ENCODE results near the gene STRN3.

STRN3 gene

DNA sequence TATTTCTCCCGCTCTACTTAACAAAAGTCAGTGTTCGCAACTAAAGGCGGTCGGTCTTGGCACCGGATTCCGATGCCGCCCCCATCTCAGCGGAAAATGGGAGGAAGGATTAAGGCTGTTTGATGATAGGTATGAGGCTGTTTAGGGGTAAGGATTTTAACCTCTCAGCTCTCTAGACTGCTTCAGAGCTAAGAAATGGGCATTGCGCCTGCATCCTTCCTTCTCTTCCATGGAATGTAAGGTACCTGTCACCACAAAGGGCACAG, 150.5 kb downstream of the STRN3 start:
- Mint-ChIP-seq H3K9me3 (no peaks in the 10 kb centered on the region), H3K4me1 (ENCODE audit: low read depth) (peaks cover 4% of the 10 kb centered on the region), H3K27me3 (ENCODE audit: low read depth) (peaks cover 59% of the 10 kb centered on the region), H3K27ac (no peak overlapping the region), H3K4me3 (peak overlapping the region; percentile 49), H3K36me3 (ENCODE audit: low read depth) (peaks cover 1% of the 10 kb centered on the region)

DNA sequence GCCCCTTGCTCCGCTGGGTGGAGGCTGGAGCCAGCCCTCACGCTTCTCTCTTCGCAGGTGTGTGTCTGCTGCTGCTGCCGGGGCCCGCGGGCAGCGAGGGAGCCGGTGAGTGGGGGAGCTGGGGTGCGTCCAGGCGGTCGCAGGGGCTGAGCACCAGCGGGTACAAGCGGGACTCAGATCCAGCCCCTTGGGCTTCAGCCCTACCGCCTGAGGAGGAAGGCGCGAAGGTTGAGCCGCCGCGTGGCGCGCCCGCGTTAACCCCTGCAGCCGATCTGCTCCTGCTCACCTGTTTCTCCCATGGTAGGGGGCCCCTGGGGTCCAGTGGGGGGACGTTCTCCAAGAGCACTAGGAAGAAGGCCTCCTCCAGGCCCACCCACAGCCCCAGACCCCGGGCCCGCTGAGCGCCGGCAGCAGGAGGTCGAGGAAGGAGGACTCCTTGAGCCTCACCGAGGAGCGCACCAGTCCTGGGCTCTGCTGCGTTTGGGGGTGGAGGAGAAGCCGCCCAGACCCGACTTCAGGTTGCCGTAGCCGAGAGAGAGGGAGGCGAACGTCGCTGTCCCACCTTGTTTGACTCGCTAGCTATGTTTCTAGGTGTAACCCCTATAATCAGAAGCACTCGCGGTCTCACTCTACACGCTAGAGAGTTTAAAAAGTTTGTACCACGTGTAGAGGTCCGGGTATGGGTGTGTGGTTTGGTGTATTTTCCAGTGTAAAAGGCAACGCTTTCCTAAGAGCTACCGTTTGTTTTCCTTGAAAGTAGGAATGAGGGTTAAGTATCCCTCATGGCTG, 151.0 kb downstream of the STRN3 start:
- Mint-ChIP-seq H3K27ac (no peak overlapping the region), H3K36me3 (ENCODE audit: low read depth) (peaks cover 1% of the 10 kb centered on the region), H3K9me3 (no peaks in the 10 kb centered on the region), H3K27me3 (ENCODE audit: low read depth) (peaks cover 60% of the 10 kb centered on the region), H3K4me1 (ENCODE audit: low read depth) (peaks cover 4% of the 10 kb centered on the region), H3K4me3 (peak overlapping the region; percentile 79)

DNA sequence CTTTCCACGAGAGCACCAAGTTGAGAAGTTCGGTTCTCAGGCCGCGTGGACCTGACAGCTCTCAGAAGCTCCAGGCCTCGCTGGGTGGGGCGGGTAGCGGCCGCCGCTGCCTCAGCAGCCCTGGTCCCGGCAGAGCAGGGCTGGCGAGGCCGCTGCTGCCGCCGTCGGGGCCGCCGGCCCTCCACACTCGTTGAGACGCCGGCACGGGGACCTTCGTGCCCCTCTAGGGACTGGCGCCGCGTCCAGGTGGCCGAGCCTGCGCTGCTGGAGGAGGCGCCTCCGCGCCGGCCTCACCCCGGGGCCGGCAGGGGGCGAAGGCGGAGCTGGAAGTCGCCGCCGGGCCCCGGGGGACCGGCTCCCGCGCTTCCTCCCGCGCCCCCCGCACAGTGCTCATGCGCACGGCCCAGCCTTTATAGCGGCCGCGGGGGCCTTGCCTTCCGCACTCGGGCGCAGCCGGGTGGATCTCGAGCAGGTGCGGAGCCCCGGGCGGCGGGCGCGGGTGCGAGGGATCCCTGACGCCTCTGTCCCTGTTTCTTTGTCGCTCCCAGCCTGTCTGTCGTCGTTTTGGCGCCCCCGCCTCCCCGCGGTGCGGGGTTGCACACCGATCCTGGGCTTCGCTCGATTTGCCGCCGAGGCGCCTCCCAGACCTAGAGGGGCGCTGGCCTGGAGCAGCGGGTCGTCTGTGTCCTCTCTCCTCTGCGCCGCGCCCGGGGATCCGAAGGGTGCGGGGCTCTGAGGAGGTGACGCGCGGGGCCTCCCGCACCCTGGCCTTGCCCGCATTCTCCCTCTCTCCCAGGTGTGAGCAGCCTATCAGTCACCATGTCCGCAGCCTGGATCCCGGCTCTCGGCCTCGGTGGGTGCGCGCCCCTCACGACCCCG, 151.8 kb downstream of the STRN3 start, which contains the start of gene COCH:
Gene COCH (plus strand): TSS at position 440 of the 879 bp plus-strand sequence. CDS start 380 bp downstream, at position 820.
- Mint-ChIP-seq H3K27ac (no peak within 1 kb of the TSS), H3K36me3 (ENCODE audit: low read depth) (peaks cover 1% of the 10 kb centered on the region), H3K9me3 (no peaks in the 10 kb centered on the region), H3K4me1 (ENCODE audit: low read depth) (peaks cover 4% of the 10 kb centered on the region), H3K4me3 (peak within 1 kb of the TSS; percentile 79), H3K27me3 (ENCODE audit: low read depth) (peaks cover 67% of the 10 kb centered on the region)

DNA sequence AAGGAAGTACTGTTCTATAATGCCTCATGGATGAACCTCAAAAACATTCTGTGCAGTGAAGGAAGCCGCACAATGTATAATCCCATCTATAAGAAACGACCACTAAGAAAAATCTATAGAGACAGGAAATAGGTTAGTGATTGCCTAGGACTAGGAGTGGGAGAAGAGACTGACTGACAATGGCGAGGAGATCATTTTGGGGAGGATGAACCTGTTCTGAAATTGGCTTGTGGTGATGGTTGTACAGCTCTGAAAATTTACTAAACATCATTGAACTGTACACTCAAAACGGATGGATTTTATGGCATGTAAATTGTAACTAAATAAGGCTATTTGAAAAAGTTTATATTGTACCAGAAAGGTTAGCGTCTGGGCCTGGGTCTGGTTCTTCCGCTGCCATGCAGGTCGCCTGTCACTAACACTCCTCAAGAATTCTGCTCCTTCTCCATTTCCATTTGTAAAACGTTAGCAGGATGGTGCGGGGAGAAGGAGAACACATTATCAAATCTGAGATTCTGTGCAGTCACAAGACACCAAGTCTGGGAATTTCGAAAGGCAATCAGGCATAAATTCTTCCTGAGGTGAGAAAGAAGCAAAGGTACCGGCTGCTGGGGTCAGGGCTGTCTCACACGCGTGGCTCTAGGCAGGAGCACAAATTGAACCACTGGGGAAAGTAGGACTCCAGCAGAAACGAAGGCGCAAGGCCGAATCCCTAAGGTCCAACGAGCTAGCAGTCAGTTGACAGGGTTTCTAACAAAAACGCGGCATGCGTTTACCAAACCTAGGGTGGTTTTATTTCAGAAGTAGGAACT, 152.7 kb downstream of the STRN3 start:
- peaks cover 68% of the 10 kb centered on the region for H3K27me3 Mint-ChIP-seq (ENCODE audit: low read depth)
- H3K27ac Mint-ChIP-seq = no peak overlapping the region

DNA sequence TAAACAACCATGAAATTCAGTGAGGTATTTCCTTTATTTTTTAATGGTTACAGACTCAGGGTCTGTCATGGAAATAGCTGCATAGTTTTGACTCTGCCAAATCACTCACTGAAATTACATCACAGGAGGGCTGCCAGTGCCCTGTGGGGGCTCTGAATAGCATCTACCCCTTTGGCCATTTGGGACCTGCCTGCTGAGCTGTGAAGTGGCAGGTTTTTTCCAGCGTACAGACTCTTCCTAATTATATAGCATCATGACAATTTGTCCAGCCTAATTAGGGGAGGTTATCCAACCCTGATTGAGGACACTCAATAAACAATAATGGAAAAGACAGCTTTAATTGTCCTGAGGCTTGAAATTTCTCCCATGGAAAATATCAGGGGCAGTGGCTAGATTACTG, 153.6 kb downstream of the STRN3 start:
- Mint-ChIP-seq H3K36me3 (ENCODE audit: low read depth) (peaks cover 1% of the 10 kb centered on the region), H3K9me3 (no peaks in the 10 kb centered on the region), H3K27me3 (ENCODE audit: low read depth) (peaks cover 59% of the 10 kb centered on the region)

More for the DNA sequence above, 152.7 kb downstream of the STRN3 start:
- peak overlapping the region; percentile 48 for H3K4me3 Mint-ChIP-seq
- peaks cover 4% of the 10 kb centered on the region for H3K4me1 Mint-ChIP-seq (ENCODE audit: low read depth)
- peaks cover 1% of the 10 kb centered on the region for H3K36me3 Mint-ChIP-seq (ENCODE audit: low read depth)
- no peaks in the 10 kb centered on the region for H3K9me3 Mint-ChIP-seq

DNA sequence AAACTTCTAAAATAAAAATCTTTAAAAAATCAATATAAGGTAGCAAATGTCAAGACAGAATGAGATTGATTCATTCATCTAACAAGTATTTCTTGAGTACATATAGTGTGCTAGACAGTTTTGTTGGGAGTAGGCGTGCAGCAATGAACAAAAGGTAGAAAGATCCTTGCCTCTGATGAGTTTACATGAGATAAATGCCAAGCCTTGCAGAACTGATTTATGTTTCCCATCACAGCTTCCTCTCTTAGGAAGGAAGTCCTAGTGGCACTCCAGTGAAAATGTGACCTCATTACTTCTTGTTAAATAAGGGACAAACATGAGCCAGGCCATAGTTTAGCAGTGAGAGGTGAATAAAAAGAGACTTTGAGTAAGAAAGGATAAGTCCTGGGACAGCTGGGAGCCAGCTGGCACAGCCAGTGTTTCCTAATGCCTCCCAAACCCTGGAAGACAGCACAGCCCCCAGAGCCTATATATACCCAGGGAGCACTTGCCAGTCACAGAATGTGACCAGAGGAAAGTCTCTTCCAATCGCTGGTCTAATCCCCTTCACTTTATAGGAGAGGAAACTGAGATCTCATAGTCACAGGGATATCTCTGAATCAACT, 156.5 kb downstream of the STRN3 start:
- no peak overlapping the region for H3K4me3 Mint-ChIP-seq
- peaks cover 45% of the 10 kb centered on the region for H3K27me3 Mint-ChIP-seq (ENCODE audit: low read depth)
- peaks cover 1% of the 10 kb centered on the region for H3K36me3 Mint-ChIP-seq (ENCODE audit: low read depth)
- no peaks in the 10 kb centered on the region for H3K9me3 Mint-ChIP-seq
- H3K27ac Mint-ChIP-seq = no peak overlapping the region
- no peaks in the 10 kb centered on the region for H3K4me1 Mint-ChIP-seq (ENCODE audit: low read depth)

More for the DNA sequence above, 153.6 kb downstream of the STRN3 start:
- peaks cover 4% of the 10 kb centered on the region for H3K4me1 Mint-ChIP-seq (ENCODE audit: low read depth)
- H3K4me3 Mint-ChIP-seq = no peak overlapping the region
- H3K27ac Mint-ChIP-seq = no peak overlapping the region

DNA sequence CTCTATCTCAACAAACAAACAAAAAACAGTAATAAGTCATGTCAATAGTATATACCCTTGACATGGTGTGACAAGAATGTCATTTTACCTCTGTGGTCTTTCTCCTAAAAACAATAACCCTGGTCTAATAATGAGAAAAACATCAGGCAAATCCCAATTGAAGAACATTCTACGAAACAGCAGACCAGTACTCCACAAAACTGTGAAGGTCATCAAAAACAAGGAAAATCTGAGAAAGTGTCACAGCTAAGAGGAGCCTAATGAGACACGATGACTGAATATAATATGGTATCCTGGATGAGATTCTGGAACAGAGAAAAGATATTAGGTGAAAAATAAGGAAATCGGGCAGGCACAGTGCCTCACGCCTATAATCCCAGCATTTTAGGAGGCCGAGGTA, 157.4 kb downstream of the STRN3 start:
- H3K27ac Mint-ChIP-seq = no peak overlapping the region
- no peak overlapping the region for H3K4me3 Mint-ChIP-seq
- H3K9me3 Mint-ChIP-seq = no peaks in the 10 kb centered on the region

DNA sequence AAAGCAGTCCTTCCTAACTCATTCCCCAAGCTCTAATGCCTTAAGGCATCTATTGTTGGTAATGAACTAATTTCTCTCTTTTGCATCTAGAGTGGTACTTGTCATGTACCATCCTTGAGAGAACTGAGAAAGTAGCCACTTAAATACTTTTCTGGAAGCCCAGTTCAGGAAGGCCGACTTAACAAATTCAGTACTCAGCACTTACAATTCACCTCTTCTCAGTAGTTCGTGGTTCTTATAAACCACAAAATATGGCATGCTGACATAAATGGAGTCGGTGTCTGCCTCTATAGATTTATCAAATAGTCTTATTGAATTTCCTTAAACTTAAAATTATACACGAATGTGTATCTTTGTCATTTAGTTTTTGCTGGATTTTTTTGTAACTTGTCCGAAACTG, 161.2 kb downstream of the STRN3 start:
- H3K9me3 Mint-ChIP-seq = no peaks in the 10 kb centered on the region
- no peak overlapping the region for H3K27ac Mint-ChIP-seq
- peaks cover 50% of the 10 kb centered on the region for H3K27me3 Mint-ChIP-seq (ENCODE audit: low read depth)
- H3K36me3 Mint-ChIP-seq (ENCODE audit: low read depth) = no peaks in the 10 kb centered on the region
- H3K4me1 Mint-ChIP-seq (ENCODE audit: low read depth) = peaks cover 3% of the 10 kb centered on the region
- no peak overlapping the region for H3K4me3 Mint-ChIP-seq

More for the DNA sequence above, 157.4 kb downstream of the STRN3 start:
- H3K27me3 Mint-ChIP-seq (ENCODE audit: low read depth) = peaks cover 49% of the 10 kb centered on the region
- H3K36me3 Mint-ChIP-seq (ENCODE audit: low read depth) = peaks cover 1% of the 10 kb centered on the region
- no peaks in the 10 kb centered on the region for H3K4me1 Mint-ChIP-seq (ENCODE audit: low read depth)

DNA sequence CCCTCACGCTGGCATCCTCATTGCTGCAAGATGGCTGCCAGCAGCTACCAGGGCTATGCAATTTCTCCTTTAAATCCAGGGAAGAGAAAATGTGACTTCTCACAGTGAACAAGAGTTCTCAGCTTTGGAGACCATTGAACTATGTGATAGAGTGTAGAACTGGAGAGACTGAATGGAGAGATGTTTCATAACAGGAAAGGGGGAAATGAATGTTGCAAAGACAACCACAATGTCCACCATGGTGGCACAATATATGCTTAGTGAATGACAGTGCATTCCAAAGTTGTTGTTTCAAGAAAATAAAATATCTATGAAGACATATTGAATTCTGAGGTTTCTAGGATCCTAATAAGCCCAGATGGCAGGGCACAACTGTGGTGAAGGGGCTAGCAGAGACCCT, 165.0 kb downstream of the STRN3 start:
- Mint-ChIP-seq H3K9me3 (no peaks in the 10 kb centered on the region), H3K27ac (no peak overlapping the region), H3K27me3 (ENCODE audit: low read depth) (peaks cover 45% of the 10 kb centered on the region), H3K36me3 (ENCODE audit: low read depth) (no peaks in the 10 kb centered on the region), H3K4me1 (ENCODE audit: low read depth) (peaks cover 3% of the 10 kb centered on the region), H3K4me3 (no peak overlapping the region)

DNA sequence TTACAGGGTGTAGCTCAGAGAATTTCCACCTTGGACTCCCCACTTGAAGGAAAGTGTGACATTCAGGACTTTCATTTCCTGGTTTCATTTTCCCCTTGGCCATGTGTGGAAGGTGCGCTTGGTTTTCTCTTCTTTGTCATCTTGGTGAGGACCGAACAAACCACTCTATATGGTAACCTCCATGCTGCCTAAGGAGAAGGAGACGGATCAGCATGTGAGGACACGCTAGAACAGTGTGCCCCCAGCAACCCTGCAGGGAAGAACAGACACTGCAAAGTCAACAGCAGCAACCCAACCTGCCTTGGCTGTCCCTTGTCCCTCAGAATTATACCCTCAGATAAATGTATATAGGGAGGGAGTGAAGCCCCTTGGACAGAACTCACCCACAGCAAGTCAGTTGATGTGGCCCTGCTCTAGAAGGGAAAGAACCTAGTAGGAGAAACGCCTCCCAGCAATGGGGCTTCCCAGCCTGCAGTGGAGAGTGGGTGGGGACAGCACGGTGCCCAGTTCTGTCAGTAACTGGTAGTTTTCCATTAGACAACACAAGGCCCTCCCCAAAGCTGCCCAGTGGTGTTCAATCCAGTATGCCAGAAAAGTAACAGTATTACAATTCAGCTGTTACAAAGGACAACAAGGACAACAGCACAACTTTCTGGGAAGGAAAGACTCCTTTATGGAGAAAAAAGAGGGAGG, 170.7 kb downstream of the STRN3 start:
- peaks cover 2% of the 10 kb centered on the region for H3K4me1 Mint-ChIP-seq (ENCODE audit: low read depth)
- H3K27ac Mint-ChIP-seq = no peak overlapping the region
- H3K36me3 Mint-ChIP-seq (ENCODE audit: low read depth) = no peaks in the 10 kb centered on the region
- H3K9me3 Mint-ChIP-seq = no peaks in the 10 kb centered on the region
- H3K4me3 Mint-ChIP-seq = no peak overlapping the region
- H3K27me3 Mint-ChIP-seq (ENCODE audit: low read depth) = peaks cover 9% of the 10 kb centered on the region

DNA sequence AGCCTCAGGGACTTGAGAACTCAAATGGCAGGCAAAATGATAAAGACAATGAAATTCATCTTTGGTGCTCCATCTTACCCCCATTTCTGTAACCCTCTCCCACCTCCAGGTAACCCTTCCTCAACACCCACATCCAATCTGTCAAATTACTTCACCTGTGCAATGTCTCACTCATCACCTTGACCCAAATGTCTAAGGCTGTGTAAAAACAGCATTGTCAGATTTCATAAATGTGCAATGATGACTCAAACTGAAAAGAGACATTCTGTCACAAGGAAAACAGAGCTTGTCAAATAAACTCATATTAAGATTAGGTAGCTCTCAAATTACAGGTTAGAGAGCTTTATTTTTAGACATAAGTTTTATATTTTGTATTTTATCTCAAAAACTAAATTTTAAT, 171.7 kb downstream of the STRN3 start:
- Mint-ChIP-seq H3K27ac (no peak overlapping the region), H3K4me3 (no peak overlapping the region), H3K36me3 (ENCODE audit: low read depth) (no peaks in the 10 kb centered on the region), H3K27me3 (ENCODE audit: low read depth) (peaks cover 8% of the 10 kb centered on the region), H3K4me1 (ENCODE audit: low read depth) (peaks cover 2% of the 10 kb centered on the region), H3K9me3 (no peaks in the 10 kb centered on the region)

DNA sequence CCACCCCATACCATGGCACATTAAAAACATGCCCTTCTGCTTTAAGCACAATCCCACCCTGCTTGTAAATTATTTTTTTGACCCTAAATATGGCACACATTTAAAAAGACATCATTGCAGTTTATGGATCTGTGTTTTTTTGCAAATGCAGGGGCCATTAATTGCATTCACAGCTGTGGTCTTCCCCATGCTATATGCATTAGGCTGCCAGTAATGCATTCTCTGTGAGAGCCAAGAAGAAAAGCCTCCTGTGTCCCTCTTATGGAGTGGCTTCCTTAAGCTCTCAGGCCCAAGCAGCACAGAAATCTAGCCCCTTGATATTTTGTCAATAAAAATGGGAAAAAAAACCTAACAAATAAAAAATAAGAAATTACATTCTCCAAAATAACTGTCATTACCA, 172.2 kb downstream of the STRN3 start:
- H3K4me3 Mint-ChIP-seq = no peak overlapping the region
- H3K27me3 Mint-ChIP-seq (ENCODE audit: low read depth) = peaks cover 13% of the 10 kb centered on the region
- peaks cover 2% of the 10 kb centered on the region for H3K4me1 Mint-ChIP-seq (ENCODE audit: low read depth)
- H3K9me3 Mint-ChIP-seq = no peaks in the 10 kb centered on the region
- H3K27ac Mint-ChIP-seq = no peak overlapping the region
- no peaks in the 10 kb centered on the region for H3K36me3 Mint-ChIP-seq (ENCODE audit: low read depth)

DNA sequence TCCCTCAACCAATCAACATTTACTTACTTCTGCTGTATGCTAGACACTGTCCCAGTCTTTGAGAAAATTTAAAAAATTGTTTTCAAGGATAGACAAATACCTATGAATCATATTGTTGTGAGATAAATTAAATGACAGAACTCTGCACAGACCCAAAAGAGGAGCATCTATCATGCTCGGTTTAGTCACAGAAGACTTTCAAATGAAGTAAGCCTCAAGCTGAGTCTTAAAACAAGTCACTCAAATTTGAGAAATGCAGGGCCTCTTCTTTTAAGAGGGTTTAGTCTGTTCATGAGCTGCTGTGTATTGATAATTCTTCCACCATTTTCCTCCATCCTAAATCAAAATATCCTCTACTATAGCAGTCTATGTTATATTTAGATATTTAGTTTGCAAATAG, 176.2 kb downstream of the STRN3 start:
- H3K4me3 Mint-ChIP-seq = no peak overlapping the region
- no peaks in the 10 kb centered on the region for H3K36me3 Mint-ChIP-seq (ENCODE audit: low read depth)
- H3K27ac Mint-ChIP-seq = no peak overlapping the region
- H3K9me3 Mint-ChIP-seq = no peaks in the 10 kb centered on the region
- H3K4me1 Mint-ChIP-seq (ENCODE audit: low read depth) = peaks cover 2% of the 10 kb centered on the region
- peaks cover 22% of the 10 kb centered on the region for H3K27me3 Mint-ChIP-seq (ENCODE audit: low read depth)

DNA sequence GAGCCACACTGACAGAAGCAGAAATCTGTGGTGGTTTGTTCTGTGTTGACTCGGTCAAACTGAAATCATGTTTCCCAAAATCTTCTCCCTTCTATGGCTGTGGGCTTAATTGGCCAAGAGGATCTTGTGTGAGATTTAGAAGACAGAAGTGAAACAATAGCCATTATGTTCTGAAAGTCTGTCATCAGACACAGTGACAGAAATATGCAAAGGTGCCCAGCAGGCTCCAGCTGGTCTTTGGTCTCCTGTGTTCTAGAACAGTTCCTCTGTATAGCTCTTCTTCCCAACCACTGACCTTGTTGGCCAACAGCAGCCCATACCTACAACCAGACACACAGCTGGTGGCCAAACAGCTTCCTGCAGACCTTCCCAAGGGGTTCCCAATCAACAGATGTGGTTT, 176.8 kb downstream of the STRN3 start:
- H3K27me3 Mint-ChIP-seq (ENCODE audit: low read depth) = peaks cover 26% of the 10 kb centered on the region

More for the DNA sequence above, 176.8 kb downstream of the STRN3 start:
- H3K4me1 Mint-ChIP-seq (ENCODE audit: low read depth) = no peaks in the 10 kb centered on the region
- H3K36me3 Mint-ChIP-seq (ENCODE audit: low read depth) = no peaks in the 10 kb centered on the region
- H3K9me3 Mint-ChIP-seq = no peaks in the 10 kb centered on the region
- no peak overlapping the region for H3K4me3 Mint-ChIP-seq
- no peak overlapping the region for H3K27ac Mint-ChIP-seq

Measured in T-helper 1 cell treated with Interleukin-12 subunit alpha and Interleukin-12 subunit beta and Interleukin-4 antibody, amounts not matched to agents 30 μg/mL and 1 μg/mL, for 36 hours (primary cell).